Gastroesophageal sphincter (tissue), 3 donors: Measurements from ENCODE around the gene C8A.

ENCODE experiments used
- EP300 ChIP-seq: sonication (generic); formaldehyde crosslinking; IDR thresholded peaks from one replicate; pipeline ENCODE4 v1.6.1; 2017; ENCODE audit warnings: antibody characterized with exemption, mild to moderate bottlenecking
- POLR2A ChIP-seq, 2 donors: fragments of 450-650 bp; IDR thresholded peaks; one replicate each; pipeline ENCODE4 v1.6.1; 2017; ENCODE audit warnings: antibody characterized with exemption in 2 of 2, mild to moderate bottlenecking in 2 of 2, moderate library complexity in 1 of 2
- POLR2AphosphoS5 ChIP-seq: sonication (generic); formaldehyde crosslinking; IDR thresholded peaks from one replicate; pipeline ENCODE4 v1.6.1; 2017; ENCODE audit warnings: antibody characterized with exemption
- TF ChIP-seq, protein P1 (sequence below), 4 experiments: fragments of 200-600 bp in 2 of 4; fragments of 450-650 bp in 2 of 4; sonication (generic) in 1 of 4; IDR thresholded peaks; one replicate each; pipeline ENCODE4 v1.5.1; 2017 to 2019; ENCODE audit warnings: antibody characterized with exemption in 4 of 4, mild to moderate bottlenecking in 2 of 4, moderate library complexity in 2 of 4

DNA sequence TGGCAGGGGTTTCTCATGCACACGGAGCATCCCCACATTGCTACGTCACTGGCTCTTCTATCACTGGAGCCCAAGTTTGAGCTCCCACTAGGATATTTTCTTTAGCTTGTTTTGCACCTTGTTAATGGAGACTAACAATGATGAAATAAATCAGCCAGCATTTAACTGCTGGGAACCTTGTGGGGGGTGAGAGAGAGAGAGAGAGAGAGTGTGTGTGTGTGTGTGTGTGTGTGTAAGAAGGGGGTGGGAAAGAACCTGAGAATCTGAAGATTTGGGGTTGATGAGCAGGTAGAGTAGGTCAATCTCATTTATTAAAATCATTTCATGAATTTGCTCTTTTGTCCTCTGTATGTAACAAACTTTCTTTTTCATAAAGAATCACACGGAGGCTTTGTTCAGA is 110.6 kb downstream of the C8A start:
- no peak for TF ChIP-seq POLR2A (IDR thresholded peaks at IDR 0.05)
- TF ChIP-seq EP300: no peak
- TF ChIP-seq, protein P1, sequence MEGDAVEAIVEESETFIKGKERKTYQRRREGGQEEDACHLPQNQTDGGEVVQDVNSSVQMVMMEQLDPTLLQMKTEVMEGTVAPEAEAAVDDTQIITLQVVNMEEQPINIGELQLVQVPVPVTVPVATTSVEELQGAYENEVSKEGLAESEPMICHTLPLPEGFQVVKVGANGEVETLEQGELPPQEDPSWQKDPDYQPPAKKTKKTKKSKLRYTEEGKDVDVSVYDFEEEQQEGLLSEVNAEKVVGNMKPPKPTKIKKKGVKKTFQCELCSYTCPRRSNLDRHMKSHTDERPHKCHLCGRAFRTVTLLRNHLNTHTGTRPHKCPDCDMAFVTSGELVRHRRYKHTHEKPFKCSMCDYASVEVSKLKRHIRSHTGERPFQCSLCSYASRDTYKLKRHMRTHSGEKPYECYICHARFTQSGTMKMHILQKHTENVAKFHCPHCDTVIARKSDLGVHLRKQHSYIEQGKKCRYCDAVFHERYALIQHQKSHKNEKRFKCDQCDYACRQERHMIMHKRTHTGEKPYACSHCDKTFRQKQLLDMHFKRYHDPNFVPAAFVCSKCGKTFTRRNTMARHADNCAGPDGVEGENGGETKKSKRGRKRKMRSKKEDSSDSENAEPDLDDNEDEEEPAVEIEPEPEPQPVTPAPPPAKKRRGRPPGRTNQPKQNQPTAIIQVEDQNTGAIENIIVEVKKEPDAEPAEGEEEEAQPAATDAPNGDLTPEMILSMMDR (IDR thresholded peaks at IDR 0.05): no peak
- no peak for TF ChIP-seq POLR2AphosphoS5
